Glutamatergic neuron (in vitro differentiated cells): Measurements from ENCODE around the gene KDM5A. TPM values are rescaled to one million over a fixed set of nuclear protein-coding genes. Genes with fewer than 3 reads are reported as not detected.
"Not testable (repeated sequence)": the region's sequence is repeated elsewhere in the genome, so short reads cannot be mapped to it uniquely, and the experiment has no call there.

Experiments
- DNase-seq: peaks from one replicate; pipeline ENCODE4 v3.0.0; 2022
- H3K27ac Mint-ChIP-seq: one replicate; pipeline ENCODE4 v1.8.0; 2020; ENCODE audit warnings: mild to moderate bottlenecking, mixed read lengths, inconsistent platforms; ENCODE audit not compliant: unreplicated experiment
- H3K27me3 Mint-ChIP-seq: one replicate; pipeline ENCODE4 v1.8.0; 2020; ENCODE audit warnings: mild to moderate bottlenecking, moderate library complexity, mixed read lengths, inconsistent platforms; ENCODE audit not compliant: unreplicated experiment
- H3K36me3 Mint-ChIP-seq: one replicate; pipeline ENCODE4 v1.8.0; 2020; ENCODE audit warnings: mild to moderate bottlenecking, mixed read lengths, inconsistent platforms; ENCODE audit not compliant: unreplicated experiment
- H3K4me1 Mint-ChIP-seq: one replicate; pipeline ENCODE4 v1.8.0; 2020; ENCODE audit warnings: mild to moderate bottlenecking, low read depth, mixed read lengths, inconsistent platforms; ENCODE audit not compliant: unreplicated experiment
- H3K4me3 Mint-ChIP-seq: one replicate; pipeline ENCODE4 v1.8.0; 2020; ENCODE audit warnings: mild to moderate bottlenecking, mixed read lengths, inconsistent platforms; ENCODE audit not compliant: unreplicated experiment
- H3K9me3 Mint-ChIP-seq: one replicate; pipeline ENCODE4 v1.8.0; 2020; ENCODE audit warnings: mild to moderate bottlenecking, moderate library complexity, mixed read lengths, inconsistent platforms; ENCODE audit not compliant: unreplicated experiment
- CTCF ChIP-seq: fragments of 200-600 bp; sonication (generic); IDR thresholded peaks from one replicate; pipeline ENCODE4 v1.5.0; 2021; ENCODE audit not compliant: partially characterized antibody, unreplicated experiment
- total RNA-seq: library from RNA; stranded (reverse); fragmentation: NEBNext Ultra II Directional; extraction: Animal tissue kit (Norgen Biotek cat#: 25700); gene quantifications from one replicate; pipeline ENCODE4 v1.2.1, GENCODE V29; 2021; ENCODE audit not compliant: unreplicated experiment

Gene KDM5A
- total RNA-seq, 1 donor from 2014 or later = 86.4 TPM

- Mint-ChIP-seq H3K9me3 (peaks cover 9% of the 10 kb centered on the region), H3K4me1 (peaks cover 12% of the 10 kb centered on the region), H3K27me3 (peaks cover 10% of the 10 kb centered on the region), H3K36me3 (no peaks in the 10 kb centered on the region), H3K27ac (no peak overlapping the region), H3K4me3 (peak overlapping the region; percentile 95)
- no peak for DNase-seq
- TF ChIP-seq CTCF = no peak
Observed at GRCh38 chr12:386651-387050, 2.5 kb downstream of the KDM5A start.

GRCh38 chr12:370739-371485, 18.2 kb downstream of the KDM5A start:
- H3K9me3 Mint-ChIP-seq, H3K27ac Mint-ChIP-seq, H3K27me3 Mint-ChIP-seq, H3K4me1 Mint-ChIP-seq, DNase-seq, H3K4me3 Mint-ChIP-seq: not testable (repeated sequence)
- peaks cover 42% of the 10 kb centered on the region for H3K36me3 Mint-ChIP-seq

GRCh38 chr12:367972-368371, 21.1 kb downstream of the KDM5A start:
- Mint-ChIP-seq H3K27me3 (no peaks in the 10 kb centered on the region), H3K27ac (no peak overlapping the region), H3K36me3 (peaks cover 31% of the 10 kb centered on the region), H3K4me3 (no peak overlapping the region), H3K4me1 (no peaks in the 10 kb centered on the region), H3K9me3 (no peaks in the 10 kb centered on the region)
- TF ChIP-seq CTCF = no peak
- DNase-seq = no peak

- Mint-ChIP-seq H3K9me3 (no peaks in the 10 kb centered on the region), H3K27me3 (no peaks in the 10 kb centered on the region), H3K27ac (no peak overlapping the region), H3K36me3 (peaks cover 28% of the 10 kb centered on the region), H3K4me1 (no peaks in the 10 kb centered on the region), H3K4me3 (no peak overlapping the region)
- DNase-seq = no peak
- no peak for TF ChIP-seq CTCF
Observed at GRCh38 chr12:366820-367219, 22.3 kb downstream of the KDM5A start.

GRCh38 chr12:359091-359490, 30.0 kb downstream of the KDM5A start:
- Mint-ChIP-seq H3K9me3 (peaks cover 1% of the 10 kb centered on the region), H3K36me3 (peaks cover 23% of the 10 kb centered on the region), H3K27me3 (no peaks in the 10 kb centered on the region), H3K27ac (no peak overlapping the region), H3K4me1 (no peaks in the 10 kb centered on the region), H3K4me3 (no peak overlapping the region)
- no peak for DNase-seq
- TF ChIP-seq CTCF = no peak
